WTC11 (cell line): ENCODE data around the gene NRF1. TPM values are rescaled to one million over a fixed set of nuclear protein-coding genes. Genes with fewer than 3 reads are reported as not detected.

Source experiments
- CBFB ChIP-seq: sonication (generic); formaldehyde crosslinking; IDR thresholded peaks from 2 replicates; pipeline ENCODE4 v1.8.1; 2022; ENCODE audit warnings: mild to moderate bottlenecking, low read depth, missing genetic modification reagents
- EMX1 ChIP-seq: fragments of 250-450 bp; sonication (Bioruptor Pico); IDR thresholded peaks from 2 replicates; pipeline ENCODE4 v1.8.0; 2021; ENCODE audit warnings: mild to moderate bottlenecking
- FOXK1 ChIP-seq: sonication (generic); formaldehyde crosslinking; IDR thresholded peaks from 2 replicates; pipeline ENCODE4 v1.8.0; 2022; ENCODE audit warnings: mild to moderate bottlenecking, moderate library complexity, missing genetic modification reagents
- KAT7 ChIP-seq: sonication (generic); formaldehyde crosslinking; IDR thresholded peaks from 2 replicates; pipeline ENCODE4 v1.8.1; 2023; ENCODE audit warnings: missing genetic modification reagents, mild to moderate bottlenecking, borderline replicate concordance
- MYBL2 ChIP-seq: sonication (generic); formaldehyde crosslinking; IDR thresholded peaks from 2 replicates; pipeline ENCODE4 v1.8.1; 2023; ENCODE audit warnings: mild to moderate bottlenecking, moderate library complexity, missing genetic modification reagents
- NFATC4 ChIP-seq: fragments of 250-450 bp; sonication (Bioruptor Pico); IDR thresholded peaks from 2 replicates; pipeline ENCODE4 v1.9.0; 2021; ENCODE audit warnings: mild to moderate bottlenecking
- NFE2L1 ChIP-seq: sonication (generic); formaldehyde crosslinking; IDR thresholded peaks from 2 replicates; pipeline ENCODE4 v1.8.1; 2023; ENCODE audit warnings: missing genetic modification reagents
- SMAD3 ChIP-seq: sonication (generic); formaldehyde crosslinking; IDR thresholded peaks from 2 replicates; pipeline ENCODE4 v1.8.0; 2022; ENCODE audit warnings: missing genetic modification reagents, mild to moderate bottlenecking, borderline replicate concordance
- ZNF138 ChIP-seq: sonication (generic); formaldehyde crosslinking; conservative IDR thresholded peaks from 2 replicates; pipeline ENCODE4 v1.8.1; 2022; ENCODE audit warnings: mild to moderate bottlenecking, moderate library complexity, missing genetic modification reagents
- ZNF423 ChIP-seq: fragments of 250-450 bp; sonication (Bioruptor Pico); IDR thresholded peaks from 2 replicates; pipeline ENCODE4 v2.1.2; 2022; ENCODE audit warnings: mild to moderate bottlenecking, moderate library complexity
- total RNA-seq: library from RNA; stranded (reverse); gene quantifications from 3 replicates; pipeline ENCODE4 v1.2.3, GENCODE V29; 2021
- TF ChIP-seq, protein P1 (sequence below): fragments of 250-450 bp; sonication (Bioruptor Pico); IDR thresholded peaks from 2 replicates; pipeline ENCODE4 v1.8.0; 2021; ENCODE audit warnings: mild to moderate bottlenecking
- TF ChIP-seq, protein P2 (sequence below): sonication (generic); formaldehyde crosslinking; IDR thresholded peaks from 2 replicates; pipeline ENCODE4 v1.8.1; 2022; ENCODE audit warnings: missing genetic modification reagents, borderline replicate concordance
- TF ChIP-seq, protein P3 (sequence below): sonication (generic); formaldehyde crosslinking; IDR thresholded peaks from 2 replicates; pipeline ENCODE4 v1.8.0; 2023; ENCODE audit warnings: mild to moderate bottlenecking, missing genetic modification reagents
- TF ChIP-seq, protein P4 (sequence below): fragments of 200-600 bp; IDR thresholded peaks from 2 replicates; pipeline ENCODE4 v1.8.0; 2022; ENCODE audit warnings: antibody characterized with exemption
- TF ChIP-seq, protein P5 (sequence below): fragments of 250-450 bp; sonication (Bioruptor Pico); IDR thresholded peaks from 2 replicates; pipeline ENCODE4 v1.9.0; 2021; ENCODE audit warnings: moderate library complexity, mild to moderate bottlenecking, inconsistent platforms, borderline replicate concordance
- TF ChIP-seq, protein P6 (sequence below): sonication (generic); formaldehyde crosslinking; conservative IDR thresholded peaks from 2 replicates; pipeline ENCODE4 v1.8.1; 2023; ENCODE audit warnings: mild to moderate bottlenecking, low read depth, missing genetic modification reagents, moderate library complexity
- TF ChIP-seq, protein P7 (sequence below): sonication (generic); formaldehyde crosslinking; IDR thresholded peaks from 2 replicates; pipeline ENCODE4 v1.8.1; 2023; ENCODE audit warnings: mild to moderate bottlenecking, missing genetic modification reagents, moderate library complexity
- TF ChIP-seq, protein P8 (sequence below): sonication (generic); formaldehyde crosslinking; IDR thresholded peaks from 2 replicates; pipeline ENCODE4 v1.8.0; 2022; ENCODE audit warnings: mild to moderate bottlenecking, missing genetic modification reagents
- TF ChIP-seq, protein P9 (sequence below): sonication (generic); formaldehyde crosslinking; IDR thresholded peaks from 2 replicates; pipeline ENCODE4 v1.8.1; 2022; ENCODE audit warnings: mild to moderate bottlenecking, missing genetic modification reagents, moderate library complexity, borderline replicate concordance
- TF ChIP-seq, protein P10 (sequence below): sonication (generic); formaldehyde crosslinking; IDR thresholded peaks from 2 replicates; pipeline ENCODE4 v1.8.1; 2023; ENCODE audit warnings: mild to moderate bottlenecking, missing genetic modification reagents

The NRF1 gene
- total RNA-seq, 1 experiment from 2014 or later = 16.4 TPM

DNA sequence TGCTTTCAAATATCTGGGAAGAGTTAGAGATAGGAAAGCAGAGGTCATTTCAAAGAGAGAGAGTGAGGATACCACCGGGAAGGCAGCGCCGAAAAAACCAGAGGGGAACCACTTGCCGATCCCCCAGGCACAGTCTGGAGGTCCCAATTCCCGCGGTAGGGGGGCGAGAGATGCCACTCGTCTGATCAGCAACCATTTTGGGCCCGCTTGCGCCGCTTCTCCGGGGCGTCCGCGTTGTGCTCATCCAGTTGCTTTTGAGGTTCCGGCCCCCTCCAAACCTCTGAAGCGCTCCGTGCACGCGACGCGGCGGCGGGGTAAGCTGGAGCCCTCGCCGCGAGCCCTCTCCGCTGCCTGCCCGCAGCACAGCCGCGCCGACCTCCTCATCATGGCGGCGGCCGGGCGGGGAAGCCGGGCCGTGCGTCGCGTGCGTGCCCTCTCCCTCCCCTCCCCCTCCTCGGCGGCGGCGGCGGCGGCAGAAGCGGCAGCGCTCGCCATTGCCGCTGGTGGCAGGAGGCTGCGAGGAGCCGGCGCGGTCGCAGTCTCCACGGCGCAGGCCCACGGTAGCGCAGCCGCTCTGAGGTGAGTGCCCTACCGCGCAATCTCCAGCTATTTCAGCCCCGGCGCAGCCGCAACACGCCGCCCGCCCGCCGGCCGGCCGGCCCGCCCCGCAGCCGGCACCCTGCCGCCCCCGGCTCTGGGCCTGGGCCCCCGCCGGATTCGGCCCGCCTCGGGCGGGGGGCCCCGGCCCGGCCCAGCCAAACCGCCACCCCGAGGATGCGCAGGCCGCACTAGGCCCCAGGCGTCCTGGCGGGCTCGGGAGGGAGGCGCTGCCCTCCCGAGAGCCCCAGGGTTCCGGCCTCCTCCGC, at the start of gene NRF1 (continued):
- TF ChIP-seq, protein P1, sequence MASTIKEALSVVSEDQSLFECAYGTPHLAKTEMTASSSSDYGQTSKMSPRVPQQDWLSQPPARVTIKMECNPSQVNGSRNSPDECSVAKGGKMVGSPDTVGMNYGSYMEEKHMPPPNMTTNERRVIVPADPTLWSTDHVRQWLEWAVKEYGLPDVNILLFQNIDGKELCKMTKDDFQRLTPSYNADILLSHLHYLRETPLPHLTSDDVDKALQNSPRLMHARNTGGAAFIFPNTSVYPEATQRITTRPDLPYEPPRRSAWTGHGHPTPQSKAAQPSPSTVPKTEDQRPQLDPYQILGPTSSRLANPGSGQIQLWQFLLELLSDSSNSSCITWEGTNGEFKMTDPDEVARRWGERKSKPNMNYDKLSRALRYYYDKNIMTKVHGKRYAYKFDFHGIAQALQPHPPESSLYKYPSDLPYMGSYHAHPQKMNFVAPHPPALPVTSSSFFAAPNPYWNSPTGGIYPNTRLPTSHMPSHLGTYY (CRISPR knock-in tag) = no peak
- peak; percentile 92; the same call in 1 of the 2 replicates for TF ChIP-seq KAT7 (CRISPR knock-in tag)
- TF ChIP-seq, protein P2, sequence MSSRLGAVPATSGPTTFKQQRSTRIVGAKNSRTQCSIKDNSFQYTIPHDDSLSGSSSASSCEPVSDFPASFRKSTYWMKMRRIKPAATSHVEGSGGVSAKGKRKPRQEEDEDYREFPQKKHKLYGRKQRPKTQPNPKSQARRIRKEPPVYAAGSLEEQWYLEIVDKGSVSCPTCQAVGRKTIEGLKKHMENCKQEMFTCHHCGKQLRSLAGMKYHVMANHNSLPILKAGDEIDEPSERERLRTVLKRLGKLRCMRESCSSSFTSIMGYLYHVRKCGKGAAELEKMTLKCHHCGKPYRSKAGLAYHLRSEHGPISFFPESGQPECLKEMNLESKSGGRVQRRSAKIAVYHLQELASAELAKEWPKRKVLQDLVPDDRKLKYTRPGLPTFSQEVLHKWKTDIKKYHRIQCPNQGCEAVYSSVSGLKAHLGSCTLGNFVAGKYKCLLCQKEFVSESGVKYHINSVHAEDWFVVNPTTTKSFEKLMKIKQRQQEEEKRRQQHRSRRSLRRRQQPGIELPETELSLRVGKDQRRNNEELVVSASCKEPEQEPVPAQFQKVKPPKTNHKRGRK (CRISPR knock-in tag) = no peak
- 0 out of 2 replicates have a peak, but pooled peaks have one; percentile 68 for TF ChIP-seq SMAD3 (CRISPR knock-in tag)
- no peak; the same call in 1 of the 2 replicates for TF ChIP-seq NFE2L1
- no peak for TF ChIP-seq ZNF138
- no peak; the same call in 1 of the 2 replicates for TF ChIP-seq EMX1 (CRISPR knock-in tag)
- TF ChIP-seq, protein P3, sequence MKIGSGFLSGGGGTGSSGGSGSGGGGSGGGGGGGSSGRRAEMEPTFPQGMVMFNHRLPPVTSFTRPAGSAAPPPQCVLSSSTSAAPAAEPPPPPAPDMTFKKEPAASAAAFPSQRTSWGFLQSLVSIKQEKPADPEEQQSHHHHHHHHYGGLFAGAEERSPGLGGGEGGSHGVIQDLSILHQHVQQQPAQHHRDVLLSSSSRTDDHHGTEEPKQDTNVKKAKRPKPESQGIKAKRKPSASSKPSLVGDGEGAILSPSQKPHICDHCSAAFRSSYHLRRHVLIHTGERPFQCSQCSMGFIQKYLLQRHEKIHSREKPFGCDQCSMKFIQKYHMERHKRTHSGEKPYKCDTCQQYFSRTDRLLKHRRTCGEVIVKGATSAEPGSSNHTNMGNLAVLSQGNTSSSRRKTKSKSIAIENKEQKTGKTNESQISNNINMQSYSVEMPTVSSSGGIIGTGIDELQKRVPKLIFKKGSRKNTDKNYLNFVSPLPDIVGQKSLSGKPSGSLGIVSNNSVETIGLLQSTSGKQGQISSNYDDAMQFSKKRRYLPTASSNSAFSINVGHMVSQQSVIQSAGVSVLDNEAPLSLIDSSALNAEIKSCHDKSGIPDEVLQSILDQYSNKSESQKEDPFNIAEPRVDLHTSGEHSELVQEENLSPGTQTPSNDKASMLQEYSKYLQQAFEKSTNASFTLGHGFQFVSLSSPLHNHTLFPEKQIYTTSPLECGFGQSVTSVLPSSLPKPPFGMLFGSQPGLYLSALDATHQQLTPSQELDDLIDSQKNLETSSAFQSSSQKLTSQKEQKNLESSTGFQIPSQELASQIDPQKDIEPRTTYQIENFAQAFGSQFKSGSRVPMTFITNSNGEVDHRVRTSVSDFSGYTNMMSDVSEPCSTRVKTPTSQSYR (CRISPR knock-in tag) = peak; percentile 93
- TF ChIP-seq ZNF423 (CRISPR knock-in tag) = no peak
- TF ChIP-seq FOXK1 (CRISPR knock-in tag) = peak; percentile 81
- TF ChIP-seq, protein P4, sequence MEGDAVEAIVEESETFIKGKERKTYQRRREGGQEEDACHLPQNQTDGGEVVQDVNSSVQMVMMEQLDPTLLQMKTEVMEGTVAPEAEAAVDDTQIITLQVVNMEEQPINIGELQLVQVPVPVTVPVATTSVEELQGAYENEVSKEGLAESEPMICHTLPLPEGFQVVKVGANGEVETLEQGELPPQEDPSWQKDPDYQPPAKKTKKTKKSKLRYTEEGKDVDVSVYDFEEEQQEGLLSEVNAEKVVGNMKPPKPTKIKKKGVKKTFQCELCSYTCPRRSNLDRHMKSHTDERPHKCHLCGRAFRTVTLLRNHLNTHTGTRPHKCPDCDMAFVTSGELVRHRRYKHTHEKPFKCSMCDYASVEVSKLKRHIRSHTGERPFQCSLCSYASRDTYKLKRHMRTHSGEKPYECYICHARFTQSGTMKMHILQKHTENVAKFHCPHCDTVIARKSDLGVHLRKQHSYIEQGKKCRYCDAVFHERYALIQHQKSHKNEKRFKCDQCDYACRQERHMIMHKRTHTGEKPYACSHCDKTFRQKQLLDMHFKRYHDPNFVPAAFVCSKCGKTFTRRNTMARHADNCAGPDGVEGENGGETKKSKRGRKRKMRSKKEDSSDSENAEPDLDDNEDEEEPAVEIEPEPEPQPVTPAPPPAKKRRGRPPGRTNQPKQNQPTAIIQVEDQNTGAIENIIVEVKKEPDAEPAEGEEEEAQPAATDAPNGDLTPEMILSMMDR = no peak
- TF ChIP-seq, protein P5, sequence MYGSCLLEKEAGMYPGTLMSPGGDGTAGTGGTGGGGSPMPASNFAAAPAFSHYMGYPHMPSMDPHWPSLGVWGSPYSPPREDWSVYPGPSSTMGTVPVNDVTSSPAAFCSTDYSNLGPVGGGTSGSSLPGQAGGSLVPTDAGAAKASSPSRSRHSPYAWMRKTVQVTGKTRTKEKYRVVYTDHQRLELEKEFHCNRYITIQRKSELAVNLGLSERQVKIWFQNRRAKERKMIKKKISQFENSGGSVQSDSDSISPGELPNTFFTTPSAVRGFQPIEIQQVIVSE (CRISPR knock-in tag) = no peak
- TF ChIP-seq, protein P6, sequence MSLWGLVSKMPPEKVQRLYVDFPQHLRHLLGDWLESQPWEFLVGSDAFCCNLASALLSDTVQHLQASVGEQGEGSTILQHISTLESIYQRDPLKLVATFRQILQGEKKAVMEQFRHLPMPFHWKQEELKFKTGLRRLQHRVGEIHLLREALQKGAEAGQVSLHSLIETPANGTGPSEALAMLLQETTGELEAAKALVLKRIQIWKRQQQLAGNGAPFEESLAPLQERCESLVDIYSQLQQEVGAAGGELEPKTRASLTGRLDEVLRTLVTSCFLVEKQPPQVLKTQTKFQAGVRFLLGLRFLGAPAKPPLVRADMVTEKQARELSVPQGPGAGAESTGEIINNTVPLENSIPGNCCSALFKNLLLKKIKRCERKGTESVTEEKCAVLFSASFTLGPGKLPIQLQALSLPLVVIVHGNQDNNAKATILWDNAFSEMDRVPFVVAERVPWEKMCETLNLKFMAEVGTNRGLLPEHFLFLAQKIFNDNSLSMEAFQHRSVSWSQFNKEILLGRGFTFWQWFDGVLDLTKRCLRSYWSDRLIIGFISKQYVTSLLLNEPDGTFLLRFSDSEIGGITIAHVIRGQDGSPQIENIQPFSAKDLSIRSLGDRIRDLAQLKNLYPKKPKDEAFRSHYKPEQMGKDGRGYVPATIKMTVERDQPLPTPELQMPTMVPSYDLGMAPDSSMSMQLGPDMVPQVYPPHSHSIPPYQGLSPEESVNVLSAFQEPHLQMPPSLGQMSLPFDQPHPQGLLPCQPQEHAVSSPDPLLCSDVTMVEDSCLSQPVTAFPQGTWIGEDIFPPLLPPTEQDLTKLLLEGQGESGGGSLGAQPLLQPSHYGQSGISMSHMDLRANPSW = no peak
- TF ChIP-seq, protein P7, sequence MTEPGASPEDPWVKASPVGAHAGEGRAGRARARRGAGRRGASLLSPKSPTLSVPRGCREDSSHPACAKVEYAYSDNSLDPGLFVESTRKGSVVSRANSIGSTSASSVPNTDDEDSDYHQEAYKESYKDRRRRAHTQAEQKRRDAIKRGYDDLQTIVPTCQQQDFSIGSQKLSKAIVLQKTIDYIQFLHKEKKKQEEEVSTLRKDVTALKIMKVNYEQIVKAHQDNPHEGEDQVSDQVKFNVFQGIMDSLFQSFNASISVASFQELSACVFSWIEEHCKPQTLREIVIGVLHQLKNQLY (CRISPR knock-in tag) = no peak
- TF ChIP-seq CBFB (CRISPR knock-in tag) = no peak
- TF ChIP-seq, protein P8, sequence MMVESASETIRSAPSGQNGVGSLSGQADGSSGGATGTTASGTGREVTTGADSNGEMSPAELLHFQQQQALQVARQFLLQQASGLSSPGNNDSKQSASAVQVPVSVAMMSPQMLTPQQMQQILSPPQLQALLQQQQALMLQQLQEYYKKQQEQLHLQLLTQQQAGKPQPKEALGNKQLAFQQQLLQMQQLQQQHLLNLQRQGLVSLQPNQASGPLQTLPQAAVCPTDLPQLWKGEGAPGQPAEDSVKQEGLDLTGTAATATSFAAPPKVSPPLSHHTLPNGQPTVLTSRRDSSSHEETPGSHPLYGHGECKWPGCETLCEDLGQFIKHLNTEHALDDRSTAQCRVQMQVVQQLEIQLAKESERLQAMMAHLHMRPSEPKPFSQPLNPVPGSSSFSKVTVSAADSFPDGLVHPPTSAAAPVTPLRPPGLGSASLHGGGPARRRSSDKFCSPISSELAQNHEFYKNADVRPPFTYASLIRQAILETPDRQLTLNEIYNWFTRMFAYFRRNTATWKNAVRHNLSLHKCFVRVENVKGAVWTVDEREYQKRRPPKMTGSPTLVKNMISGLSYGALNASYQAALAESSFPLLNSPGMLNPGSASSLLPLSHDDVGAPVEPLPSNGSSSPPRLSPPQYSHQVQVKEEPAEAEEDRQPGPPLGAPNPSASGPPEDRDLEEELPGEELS (CRISPR knock-in tag) = no peak; the same call in none of the 2 replicates
- TF ChIP-seq NFATC4 (CRISPR knock-in tag) = no peak
- TF ChIP-seq, protein P9, sequence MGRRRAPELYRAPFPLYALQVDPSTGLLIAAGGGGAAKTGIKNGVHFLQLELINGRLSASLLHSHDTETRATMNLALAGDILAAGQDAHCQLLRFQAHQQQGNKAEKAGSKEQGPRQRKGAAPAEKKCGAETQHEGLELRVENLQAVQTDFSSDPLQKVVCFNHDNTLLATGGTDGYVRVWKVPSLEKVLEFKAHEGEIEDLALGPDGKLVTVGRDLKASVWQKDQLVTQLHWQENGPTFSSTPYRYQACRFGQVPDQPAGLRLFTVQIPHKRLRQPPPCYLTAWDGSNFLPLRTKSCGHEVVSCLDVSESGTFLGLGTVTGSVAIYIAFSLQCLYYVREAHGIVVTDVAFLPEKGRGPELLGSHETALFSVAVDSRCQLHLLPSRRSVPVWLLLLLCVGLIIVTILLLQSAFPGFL (CRISPR knock-in tag) = peak; percentile 45; the same call in 1 of the 2 replicates
- TF ChIP-seq MYBL2 (CRISPR knock-in tag) = peak; percentile 74; the same call in 1 of the 2 replicates
- TF ChIP-seq, protein P10, sequence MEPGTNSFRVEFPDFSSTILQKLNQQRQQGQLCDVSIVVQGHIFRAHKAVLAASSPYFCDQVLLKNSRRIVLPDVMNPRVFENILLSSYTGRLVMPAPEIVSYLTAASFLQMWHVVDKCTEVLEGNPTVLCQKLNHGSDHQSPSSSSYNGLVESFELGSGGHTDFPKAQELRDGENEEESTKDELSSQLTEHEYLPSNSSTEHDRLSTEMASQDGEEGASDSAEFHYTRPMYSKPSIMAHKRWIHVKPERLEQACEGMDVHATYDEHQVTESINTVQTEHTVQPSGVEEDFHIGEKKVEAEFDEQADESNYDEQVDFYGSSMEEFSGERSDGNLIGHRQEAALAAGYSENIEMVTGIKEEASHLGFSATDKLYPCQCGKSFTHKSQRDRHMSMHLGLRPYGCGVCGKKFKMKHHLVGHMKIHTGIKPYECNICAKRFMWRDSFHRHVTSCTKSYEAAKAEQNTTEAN (CRISPR knock-in tag) = peak; percentile 91
